GM23338 (cell line): ENCODE data around the gene CACNA1C. TPM values are rescaled to one million over a fixed set of nuclear protein-coding genes. Genes with fewer than 3 reads are reported as not detected.

Experiments
- ATAC-seq: fragments of 200-7000 bp; cut with Tn5 transposase; 3 replicates; pipeline ENCODE4 v1.9.1; 2020
- DNase-seq: peaks from one replicate; pipeline ENCODE4 v3.0.0-alpha.2; 2015; ENCODE audit warnings: low spot score
- H2AFZ ChIP-seq: fragments of 200-600 bp; sonication (generic); 2 replicates; pipeline ENCODE4 v1.8.0; 2016; ENCODE audit warnings: antibody characterized with exemption, mild to moderate bottlenecking, moderate library complexity
- H3F3A ChIP-seq: fragments of 200-600 bp; sonication (generic); replicated peaks from 2 replicates; pipeline ENCODE4 v1.8.0; 2017; ENCODE audit warnings: antibody characterized with exemption, mixed run types, low read depth
- H3K27ac ChIP-seq: fragments of 200-600 bp; sonication (generic); 2 replicates; pipeline ENCODE4 v1.6.1; 2016; ENCODE audit warnings: low read depth
- H3K27me3 ChIP-seq: fragments of 200-600 bp; sonication (generic); 2 replicates; pipeline ENCODE4 v1.8.0; 2016; ENCODE audit warnings: mild to moderate bottlenecking, mixed run types, moderate library complexity; ENCODE audit not compliant: insufficient read depth
- H3K36me3 ChIP-seq: fragments of 200-600 bp; sonication (generic); 2 replicates; pipeline ENCODE4 v1.8.0; 2016; ENCODE audit warnings: mild to moderate bottlenecking; ENCODE audit not compliant: insufficient read depth
- H3K4me1 ChIP-seq: fragments of 200-600 bp; sonication (generic); 2 replicates; pipeline ENCODE4 v1.8.0; 2016; ENCODE audit warnings: mild to moderate bottlenecking, moderate library complexity; ENCODE audit not compliant: insufficient read depth
- H3K4me2 ChIP-seq: fragments of 200-600 bp; sonication (generic); 2 replicates; pipeline ENCODE4 v1.7.1; 2017; ENCODE audit warnings: mixed run types
- H3K4me3 ChIP-seq: fragments of 200-600 bp; sonication (generic); 2 replicates; pipeline ENCODE4 v1.6.1; 2016; ENCODE audit warnings: mixed run types
- H3K79me2 ChIP-seq: fragments of 200-600 bp; sonication (generic); replicated peaks from 2 replicates; pipeline ENCODE4 v1.8.0; 2017; ENCODE audit warnings: mild to moderate bottlenecking; ENCODE audit not compliant: insufficient read depth
- H3K9me2 ChIP-seq: fragments of 200-600 bp; sonication (generic); 2 replicates; pipeline ENCODE4 v1.8.0; 2017; ENCODE audit not compliant: insufficient read depth
- H4K20me1 ChIP-seq: fragments of 200-600 bp; sonication (generic); replicated peaks from 2 replicates; pipeline ENCODE4 v1.8.0; 2017; ENCODE audit warnings: mild to moderate bottlenecking; ENCODE audit not compliant: insufficient read depth
- H3K27ac Mint-ChIP-seq: 2 replicates; pipeline ENCODE4 v1.8.0; 2020; ENCODE audit warnings: inconsistent platforms, mild to moderate bottlenecking, moderate library complexity, mixed read lengths
- H3K27me3 Mint-ChIP-seq: 3 replicates; pipeline ENCODE4 v1.8.0; 2022; ENCODE audit warnings: low read depth, mild to moderate bottlenecking, moderate library complexity, mixed read lengths, inconsistent platforms; ENCODE audit not compliant: insufficient read depth, poor library complexity
- H3K36me3 Mint-ChIP-seq: 3 replicates; pipeline ENCODE4 v1.8.0; 2021; ENCODE audit warnings: low read depth, mild to moderate bottlenecking, inconsistent platforms, moderate library complexity, mixed read lengths
- H3K4me1 Mint-ChIP-seq: 3 replicates; pipeline ENCODE4 v1.8.0; 2020; ENCODE audit warnings: mild to moderate bottlenecking, inconsistent platforms, mixed read lengths
- H3K4me3 Mint-ChIP-seq: 3 replicates; pipeline ENCODE4 v1.8.0; 2021; ENCODE audit warnings: moderate library complexity, mild to moderate bottlenecking, inconsistent platforms, mixed read lengths
- H3K9me3 Mint-ChIP-seq: 3 replicates; pipeline ENCODE4 v1.8.0; 2020; ENCODE audit warnings: moderate library complexity, mild to moderate bottlenecking, inconsistent platforms, mixed read lengths
- CREB1 ChIP-seq: fragments of 250-450 bp; sonication (Bioruptor Pico); IDR thresholded peaks from 2 replicates; pipeline ENCODE4 v1.5.0; 2020; ENCODE audit warnings: low read depth, mild to moderate bottlenecking, moderate library complexity
- EZH2 ChIP-seq: fragments of 200-600 bp; sonication (generic); IDR thresholded peaks from one replicate; pipeline ENCODE4 v1.8.0; 2017; ENCODE audit warnings: antibody characterized with exemption, mild to moderate bottlenecking, low read depth; ENCODE audit not compliant: unreplicated experiment
- EZH2phosphoT487 ChIP-seq: fragments of 200-600 bp; sonication (generic); IDR thresholded peaks from one replicate; pipeline ENCODE4 v1.8.1; 2018; ENCODE audit warnings: antibody characterized with exemption; ENCODE audit not compliant: unreplicated experiment
- JUNB ChIP-seq: IDR thresholded peaks from one replicate; pipeline ENCODE4 v1.6.1; 2016; ENCODE audit warnings: antibody characterized with exemption; ENCODE audit not compliant: unreplicated experiment
- NANOG ChIP-seq: IDR thresholded peaks from 2 replicates; pipeline ENCODE4 v1.6.1; 2016; ENCODE audit warnings: antibody characterized with exemption, borderline replicate concordance
- POLR2AphosphoS5 ChIP-seq: IDR thresholded peaks from 2 replicates; pipeline ENCODE4 v1.6.1; 2016; ENCODE audit warnings: antibody characterized with exemption, low read depth
- ZNF114 ChIP-seq: fragments of 250-450 bp; sonication (Bioruptor Pico); IDR thresholded peaks from 2 replicates; pipeline ENCODE4 v1.5.0; 2020; ENCODE audit warnings: mild to moderate bottlenecking, moderate library complexity
- polyA plus RNA-seq: library from polyadenylated mRNA; unstranded; fragments of >200 nt; fragmentation: Nextera tagmentation; extraction: Ambion mirVana; gene quantifications from 2 replicates; pipeline ENCODE4 v1.2.1, GENCODE V29; 2016
- total RNA-seq: library from RNA; depleted of rRNA; stranded (reverse); fragments of >200 nt; shearing (Covaris generic); gene quantifications from 2 replicates; pipeline ENCODE4 v1.2.3, GENCODE V29; 2014
- TF ChIP-seq, protein P1 (sequence below): IDR thresholded peaks from one replicate; pipeline ENCODE4 v1.6.1; 2018; ENCODE audit warnings: antibody characterized with exemption; ENCODE audit not compliant: unreplicated experiment
- TF ChIP-seq, protein P2 (sequence below): fragments of 250-450 bp; sonication (Bioruptor Pico); IDR thresholded peaks from 2 replicates; pipeline ENCODE4 v1.5.0; 2020; ENCODE audit warnings: mild to moderate bottlenecking, moderate library complexity
- TF ChIP-seq, protein P3 (sequence below), 2 experiments: fragments of 200-600 bp in 1 of 2; sonication (generic) in 1 of 2; conservative IDR thresholded peaks; 2 replicates each; pipeline versions ENCODE4 v1.5.1 to v1.6.1; 2016 to 2017; ENCODE audit warnings: antibody characterized with exemption in 2 of 2, low read depth in 2 of 2, mild to moderate bottlenecking in 2 of 2, moderate library complexity in 1 of 2

The CACNA1C gene
- total and polyA plus RNA-seq, 2 experiments from 2014 or later: 0.78 to 2.1 TPM

DNA sequence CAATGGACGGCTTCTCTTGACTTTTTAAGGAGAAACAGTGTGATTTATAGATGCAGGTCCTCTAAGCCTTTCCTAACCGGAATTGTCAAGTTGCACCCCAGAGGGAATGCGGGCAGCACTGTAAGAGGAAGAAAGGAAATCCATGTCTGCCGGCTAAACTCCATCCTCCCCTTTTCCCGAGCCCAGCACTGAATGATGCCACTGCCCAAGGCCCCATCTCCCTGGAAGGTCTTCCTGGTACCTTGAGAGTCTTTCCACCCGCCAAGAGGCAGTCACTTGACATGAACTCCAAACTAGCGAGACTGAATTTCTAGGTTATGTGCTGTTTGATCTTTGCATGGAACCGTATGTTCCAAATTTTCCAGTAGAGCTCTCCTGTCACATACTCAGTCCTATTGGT lies 428.6 kb downstream of the CACNA1C start:
- Mint-ChIP-seq H3K4me3 (no peak overlapping the region), H3K27me3 (peaks cover 9% of the 10 kb centered on the region), H3K4me1 (0 out of 3 replicates have a peak, but pooled peaks cover 2% of the 10 kb centered on the region), H3K36me3 (no peaks in the 10 kb centered on the region), H3K9me3 (no peaks in the 10 kb centered on the region), H3K27ac (no peak overlapping the region)
- Histone ChIP-seq H2AFZ (no peak overlapping the region), H3K4me3 (no peak overlapping the region), H3K27ac (no peak overlapping the region), H3K79me2 (no peaks in the 10 kb centered on the region), H3K4me1 (no peaks in the 10 kb centered on the region), H4K20me1 (no peaks in the 10 kb centered on the region), H3K9me2 (peaks cover 10% of the 10 kb centered on the region; the same call in 1 of the 2 replicates), H3K4me2 (no peak overlapping the region), H3K36me3 (no peaks in the 10 kb centered on the region), H3K27me3 (no peaks in the 10 kb centered on the region), H3F3A (no peaks in the 10 kb centered on the region)
- no peak for TF ChIP-seq EZH2
- TF ChIP-seq EZH2phosphoT487: no peak
- no peak for TF ChIP-seq JUNB
- no peak for TF ChIP-seq ZNF114 (CRISPR knock-in tag)
- DNase-seq (no peak), ATAC-seq (no peak)

DNA sequence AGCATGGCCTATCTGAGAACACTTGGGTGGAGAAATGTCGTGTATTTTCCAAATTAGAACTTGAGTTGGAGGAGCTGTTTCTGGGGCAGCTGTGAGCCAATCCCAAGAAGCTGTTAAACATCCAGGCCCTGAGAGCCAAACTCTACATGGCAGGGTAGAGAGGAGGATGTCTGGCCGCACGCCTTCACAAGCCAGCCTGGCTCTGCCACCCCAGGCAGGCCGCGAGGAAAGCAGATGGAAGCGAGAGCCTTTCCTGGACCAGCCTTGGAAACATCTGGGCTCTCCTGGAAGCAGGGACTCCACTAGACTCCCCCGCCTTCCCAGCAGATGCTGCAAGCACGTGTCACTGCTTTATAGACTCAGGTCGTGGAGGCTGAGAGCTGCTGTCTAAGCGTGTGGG lies 429.2 kb downstream of the CACNA1C start:
- H3K27ac ChIP-seq: no peak overlapping the region
- no peaks in the 10 kb centered on the region for H3F3A ChIP-seq
- Mint-ChIP-seq H3K4me3 (no peak overlapping the region), H3K27me3 (peaks cover 9% of the 10 kb centered on the region), H3K27ac (no peak overlapping the region), H3K36me3 (no peaks in the 10 kb centered on the region), H3K4me1 (0 out of 3 replicates have a peak, but pooled peaks cover 2% of the 10 kb centered on the region), H3K9me3 (no peaks in the 10 kb centered on the region)
- no peaks in the 10 kb centered on the region for H3K79me2 ChIP-seq
- ATAC-seq (no peak), DNase-seq (no peak)
- no peaks in the 10 kb centered on the region for H4K20me1 ChIP-seq
- no peak overlapping the region for H3K4me2 ChIP-seq
- no peak overlapping the region for H2AFZ ChIP-seq
- H3K9me2 ChIP-seq: peaks cover 10% of the 10 kb centered on the region; the same call in 1 of the 2 replicates
- H3K4me3 ChIP-seq: no peak overlapping the region
- no peaks in the 10 kb centered on the region for H3K36me3 ChIP-seq
- no peaks in the 10 kb centered on the region for H3K4me1 ChIP-seq
- H3K27me3 ChIP-seq: no peaks in the 10 kb centered on the region
- TF ChIP-seq ZNF114 (CRISPR knock-in tag) (no peak), POLR2AphosphoS5 (no peak), JUNB (no peak), EZH2 (no peak), NANOG (no peak), CREB1 (no peak)
- TF ChIP-seq, protein P1, sequence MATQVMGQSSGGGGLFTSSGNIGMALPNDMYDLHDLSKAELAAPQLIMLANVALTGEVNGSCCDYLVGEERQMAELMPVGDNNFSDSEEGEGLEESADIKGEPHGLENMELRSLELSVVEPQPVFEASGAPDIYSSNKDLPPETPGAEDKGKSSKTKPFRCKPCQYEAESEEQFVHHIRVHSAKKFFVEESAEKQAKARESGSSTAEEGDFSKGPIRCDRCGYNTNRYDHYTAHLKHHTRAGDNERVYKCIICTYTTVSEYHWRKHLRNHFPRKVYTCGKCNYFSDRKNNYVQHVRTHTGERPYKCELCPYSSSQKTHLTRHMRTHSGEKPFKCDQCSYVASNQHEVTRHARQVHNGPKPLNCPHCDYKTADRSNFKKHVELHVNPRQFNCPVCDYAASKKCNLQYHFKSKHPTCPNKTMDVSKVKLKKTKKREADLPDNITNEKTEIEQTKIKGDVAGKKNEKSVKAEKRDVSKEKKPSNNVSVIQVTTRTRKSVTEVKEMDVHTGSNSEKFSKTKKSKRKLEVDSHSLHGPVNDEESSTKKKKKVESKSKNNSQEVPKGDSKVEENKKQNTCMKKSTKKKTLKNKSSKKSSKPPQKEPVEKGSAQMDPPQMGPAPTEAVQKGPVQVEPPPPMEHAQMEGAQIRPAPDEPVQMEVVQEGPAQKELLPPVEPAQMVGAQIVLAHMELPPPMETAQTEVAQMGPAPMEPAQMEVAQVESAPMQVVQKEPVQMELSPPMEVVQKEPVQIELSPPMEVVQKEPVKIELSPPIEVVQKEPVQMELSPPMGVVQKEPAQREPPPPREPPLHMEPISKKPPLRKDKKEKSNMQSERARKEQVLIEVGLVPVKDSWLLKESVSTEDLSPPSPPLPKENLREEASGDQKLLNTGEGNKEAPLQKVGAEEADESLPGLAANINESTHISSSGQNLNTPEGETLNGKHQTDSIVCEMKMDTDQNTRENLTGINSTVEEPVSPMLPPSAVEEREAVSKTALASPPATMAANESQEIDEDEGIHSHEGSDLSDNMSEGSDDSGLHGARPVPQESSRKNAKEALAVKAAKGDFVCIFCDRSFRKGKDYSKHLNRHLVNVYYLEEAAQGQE: no peak
- TF ChIP-seq, protein P2, sequence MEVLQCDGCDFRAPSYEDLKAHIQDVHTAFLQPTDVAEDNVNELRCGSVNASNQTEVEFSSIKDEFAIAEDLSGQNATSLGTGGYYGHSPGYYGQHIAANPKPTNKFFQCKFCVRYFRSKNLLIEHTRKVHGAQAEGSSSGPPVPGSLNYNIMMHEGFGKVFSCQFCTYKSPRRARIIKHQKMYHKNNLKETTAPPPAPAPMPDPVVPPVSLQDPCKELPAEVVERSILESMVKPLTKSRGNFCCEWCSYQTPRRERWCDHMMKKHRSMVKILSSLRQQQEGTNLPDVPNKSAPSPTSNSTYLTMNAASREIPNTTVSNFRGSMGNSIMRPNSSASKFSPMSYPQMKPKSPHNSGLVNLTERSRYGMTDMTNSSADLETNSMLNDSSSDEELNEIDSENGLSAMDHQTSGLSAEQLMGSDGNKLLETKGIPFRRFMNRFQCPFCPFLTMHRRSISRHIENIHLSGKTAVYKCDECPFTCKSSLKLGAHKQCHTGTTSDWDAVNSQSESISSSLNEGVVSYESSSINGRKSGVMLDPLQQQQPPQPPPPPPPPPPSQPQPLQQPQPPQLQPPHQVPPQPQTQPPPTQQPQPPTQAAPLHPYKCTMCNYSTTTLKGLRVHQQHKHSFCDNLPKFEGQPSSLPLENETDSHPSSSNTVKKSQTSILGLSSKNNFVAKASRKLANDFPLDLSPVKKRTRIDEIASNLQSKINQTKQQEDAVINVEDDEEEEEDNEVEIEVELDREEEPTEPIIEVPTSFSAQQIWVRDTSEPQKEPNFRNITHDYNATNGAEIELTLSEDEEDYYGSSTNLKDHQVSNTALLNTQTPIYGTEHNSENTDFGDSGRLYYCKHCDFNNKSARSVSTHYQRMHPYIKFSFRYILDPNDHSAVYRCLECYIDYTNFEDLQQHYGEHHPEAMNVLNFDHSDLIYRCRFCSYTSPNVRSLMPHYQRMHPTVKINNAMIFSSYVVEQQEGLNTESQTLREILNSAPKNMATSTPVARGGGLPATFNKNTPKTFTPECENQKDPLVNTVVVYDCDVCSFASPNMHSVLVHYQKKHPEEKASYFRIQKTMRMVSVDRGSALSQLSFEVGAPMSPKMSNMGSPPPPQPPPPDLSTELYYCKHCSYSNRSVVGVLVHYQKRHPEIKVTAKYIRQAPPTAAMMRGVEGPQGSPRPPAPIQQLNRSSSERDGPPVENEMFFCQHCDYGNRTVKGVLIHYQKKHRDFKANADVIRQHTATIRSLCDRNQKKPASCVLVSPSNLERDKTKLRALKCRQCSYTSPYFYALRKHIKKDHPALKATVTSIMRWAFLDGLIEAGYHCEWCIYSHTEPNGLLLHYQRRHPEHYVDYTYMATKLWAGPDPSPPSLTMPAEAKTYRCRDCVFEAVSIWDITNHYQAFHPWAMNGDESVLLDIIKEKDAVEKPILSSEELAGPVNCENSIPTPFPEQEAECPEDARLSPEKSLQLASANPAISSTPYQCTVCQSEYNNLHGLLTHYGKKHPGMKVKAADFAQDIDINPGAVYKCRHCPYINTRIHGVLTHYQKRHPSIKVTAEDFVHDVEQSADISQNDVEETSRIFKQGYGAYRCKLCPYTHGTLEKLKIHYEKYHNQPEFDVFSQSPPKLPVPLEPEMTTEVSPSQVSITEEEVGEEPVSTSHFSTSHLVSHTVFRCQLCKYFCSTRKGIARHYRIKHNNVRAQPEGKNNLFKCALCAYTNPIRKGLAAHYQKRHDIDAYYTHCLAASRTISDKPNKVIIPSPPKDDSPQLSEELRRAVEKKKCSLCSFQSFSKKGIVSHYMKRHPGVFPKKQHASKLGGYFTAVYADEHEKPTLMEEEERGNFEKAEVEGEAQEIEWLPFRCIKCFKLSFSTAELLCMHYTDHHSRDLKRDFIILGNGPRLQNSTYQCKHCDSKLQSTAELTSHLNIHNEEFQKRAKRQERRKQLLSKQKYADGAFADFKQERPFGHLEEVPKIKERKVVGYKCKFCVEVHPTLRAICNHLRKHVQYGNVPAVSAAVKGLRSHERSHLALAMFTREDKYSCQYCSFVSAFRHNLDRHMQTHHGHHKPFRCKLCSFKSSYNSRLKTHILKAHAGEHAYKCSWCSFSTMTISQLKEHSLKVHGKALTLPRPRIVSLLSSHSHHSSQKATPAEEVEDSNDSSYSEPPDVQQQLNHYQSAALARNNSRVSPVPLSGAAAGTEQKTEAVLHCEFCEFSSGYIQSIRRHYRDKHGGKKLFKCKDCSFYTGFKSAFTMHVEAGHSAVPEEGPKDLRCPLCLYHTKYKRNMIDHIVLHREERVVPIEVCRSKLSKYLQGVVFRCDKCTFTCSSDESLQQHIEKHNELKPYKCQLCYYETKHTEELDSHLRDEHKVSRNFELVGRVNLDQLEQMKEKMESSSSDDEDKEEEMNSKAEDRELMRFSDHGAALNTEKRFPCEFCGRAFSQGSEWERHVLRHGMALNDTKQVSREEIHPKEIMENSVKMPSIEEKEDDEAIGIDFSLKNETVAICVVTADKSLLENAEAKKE: no peak
- TF ChIP-seq, protein P3, sequence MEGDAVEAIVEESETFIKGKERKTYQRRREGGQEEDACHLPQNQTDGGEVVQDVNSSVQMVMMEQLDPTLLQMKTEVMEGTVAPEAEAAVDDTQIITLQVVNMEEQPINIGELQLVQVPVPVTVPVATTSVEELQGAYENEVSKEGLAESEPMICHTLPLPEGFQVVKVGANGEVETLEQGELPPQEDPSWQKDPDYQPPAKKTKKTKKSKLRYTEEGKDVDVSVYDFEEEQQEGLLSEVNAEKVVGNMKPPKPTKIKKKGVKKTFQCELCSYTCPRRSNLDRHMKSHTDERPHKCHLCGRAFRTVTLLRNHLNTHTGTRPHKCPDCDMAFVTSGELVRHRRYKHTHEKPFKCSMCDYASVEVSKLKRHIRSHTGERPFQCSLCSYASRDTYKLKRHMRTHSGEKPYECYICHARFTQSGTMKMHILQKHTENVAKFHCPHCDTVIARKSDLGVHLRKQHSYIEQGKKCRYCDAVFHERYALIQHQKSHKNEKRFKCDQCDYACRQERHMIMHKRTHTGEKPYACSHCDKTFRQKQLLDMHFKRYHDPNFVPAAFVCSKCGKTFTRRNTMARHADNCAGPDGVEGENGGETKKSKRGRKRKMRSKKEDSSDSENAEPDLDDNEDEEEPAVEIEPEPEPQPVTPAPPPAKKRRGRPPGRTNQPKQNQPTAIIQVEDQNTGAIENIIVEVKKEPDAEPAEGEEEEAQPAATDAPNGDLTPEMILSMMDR (conservative IDR thresholded peaks at IDR 0.05; ENCODE audit: low read depth in 2 of 2): no peak
